Suprapubic skin (tissue), 3 donors: ENCODE measurements around the gene GPSM3.

Experiments
- CTCF ChIP-seq, 2 donors: fragments of 200-600 bp in 1 of 2; fragments of 450-650 bp in 1 of 2; sonication (generic) in 1 of 2; IDR thresholded peaks; one replicate each; pipeline ENCODE4 v1.5.1; 2016 to 2019; ENCODE audit warnings: antibody characterized with exemption in 2 of 2, mild to moderate bottlenecking in 1 of 2, moderate library complexity in 1 of 2
- POLR2A ChIP-seq, 2 donors: fragments of 450-650 bp; IDR thresholded peaks; one replicate each; pipeline ENCODE4 v1.6.1; 2017; ENCODE audit warnings: antibody characterized with exemption in 2 of 2, mild to moderate bottlenecking in 2 of 2, moderate library complexity in 2 of 2

GRCh38 chr6:32190911-32191677, 1.3 kb downstream of the GPSM3 start:
- TF ChIP-seq POLR2A (IDR thresholded peaks at IDR 0.05) (no peak), CTCF (IDR thresholded peaks at IDR 0.05) (no peak)
